Breast epithelium (tissue), 4 donors: ENCODE data around the gene CNTN5. TPM values are rescaled to one million over a fixed set of nuclear protein-coding genes. Genes with fewer than 3 reads are reported as not detected.

Experiments used
- DNase-seq, 2 donors: peaks; one replicate each; pipeline ENCODE4 v3.0.0-alpha.2; 2019; ENCODE audit warnings: low spot score in 2 of 2
- H3K27ac ChIP-seq, 2 donors: fragments of 200-600 bp; sonication (generic) in 1 of 2; one replicate each; pipeline ENCODE4 v1.5.1; 2016 to 2019; ENCODE audit warnings: mild to moderate bottlenecking in 1 of 2
- H3K27me3 ChIP-seq, 2 donors: fragments of 200-600 bp; sonication (generic) in 1 of 2; one replicate each; pipeline versions ENCODE4 v1.5.1 to v1.6.0; 2017 to 2019; ENCODE audit warnings: control low read depth in 1 of 2, mild to moderate bottlenecking in 1 of 2
- H3K36me3 ChIP-seq: fragments of 200-600 bp; one replicate; pipeline ENCODE4 v1.5.1; 2019
- H3K4me1 ChIP-seq, 2 donors: fragments of 200-600 bp; sonication (generic); one replicate each; pipeline ENCODE4 v1.5.1; 2016 to 2019; ENCODE audit warnings: control low read depth in 1 of 2
- H3K4me3 ChIP-seq, 3 donors: fragments of 200-600 bp; sonication (generic); 1 replicate in 2 of 3; 2 replicates in 1 of 3; pipeline ENCODE4 v1.5.1; 2016 to 2019; ENCODE audit warnings: mild to moderate bottlenecking in 3 of 3, moderate library complexity in 2 of 3
- H3K9me3 ChIP-seq, 2 donors: fragments of 200-600 bp; sonication (generic) in 1 of 2; one replicate each; pipeline ENCODE4 v1.5.1; 2016 to 2019; ENCODE audit warnings: control low read depth in 1 of 2
- CTCF ChIP-seq, 3 donors: fragments of 450-650 bp; IDR thresholded peaks; one replicate each; pipeline ENCODE4 v1.5.1; 2016 to 2017; ENCODE audit warnings: antibody characterized with exemption in 3 of 3, mild to moderate bottlenecking in 3 of 3, moderate library complexity in 3 of 3
- POLR2A ChIP-seq: fragments of 450-650 bp; IDR thresholded peaks from one replicate; pipeline ENCODE4 v1.6.1; 2016; ENCODE audit warnings: antibody characterized with exemption, mild to moderate bottlenecking, moderate library complexity
- POLR2AphosphoS5 ChIP-seq, 3 donors: sonication (generic); formaldehyde crosslinking; IDR thresholded peaks; one replicate each; pipeline ENCODE4 v1.6.1; 2017; ENCODE audit warnings: antibody characterized with exemption in 3 of 3
- intact Hi-C: fragments of 100-400 bp; cut with DNase I; formaldehyde crosslinking; loops from one replicate; pipeline ENCODE4 v1.15.1; 2023; ENCODE audit warnings: low total_unique reads
- total RNA-seq, 3 donors: library from RNA; depleted of rRNA; stranded (reverse); fragments of >200 nt; gene quantifications; one replicate each; pipeline ENCODE4 v1.1.0, GENCODE V29; 2016

Gene CNTN5
- total RNA-seq, 3 donors from 2014 or later: not detected

DNA sequence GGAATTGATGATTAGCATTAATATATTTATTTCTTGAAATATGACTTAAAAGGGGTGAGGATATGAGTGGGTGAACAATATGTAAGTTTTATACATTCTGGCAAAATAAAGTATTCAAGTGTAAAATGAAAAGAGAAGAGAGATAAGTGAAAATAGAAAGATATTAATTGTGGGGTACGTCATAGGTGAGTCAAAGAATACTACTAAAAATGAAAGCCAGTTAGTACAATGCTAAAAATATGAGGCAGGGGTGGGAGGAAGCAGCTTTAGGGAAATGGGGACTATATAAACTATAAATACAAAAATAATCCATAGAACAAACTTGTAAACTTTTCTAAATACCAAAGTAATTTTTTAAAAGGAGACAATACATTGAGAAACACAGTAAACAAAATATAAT is 661.4 kb downstream of the CNTN5 start:
- no peaks in the 10 kb centered on the region for H3K27me3 ChIP-seq
- no peaks in the 10 kb centered on the region for H3K36me3 ChIP-seq
- no peak overlapping the region for H3K4me3 ChIP-seq
- no peaks in the 10 kb centered on the region for H3K9me3 ChIP-seq
- DNase-seq: no peak
- no peaks in the 10 kb centered on the region for H3K4me1 ChIP-seq
- TF ChIP-seq POLR2AphosphoS5 (IDR thresholded peaks at IDR 0.05) (no peak), CTCF (IDR thresholded peaks at IDR 0.05) (no peak), POLR2A (no peak)
- intact Hi-C loops: no loop called here
- H3K27ac ChIP-seq: no peak overlapping the region

GRCh38 chr11:99682646-99683045 is 661.9 kb downstream of the CNTN5 start:
- TF ChIP-seq POLR2AphosphoS5 (IDR thresholded peaks at IDR 0.05) (no peak), CTCF (IDR thresholded peaks at IDR 0.05) (no peak), POLR2A (no peak)
- Histone ChIP-seq H3K27ac (no peak overlapping the region), H3K27me3 (no peaks in the 10 kb centered on the region), H3K4me3 (no peak overlapping the region), H3K9me3 (no peaks in the 10 kb centered on the region), H3K4me1 (no peaks in the 10 kb centered on the region), H3K36me3 (no peaks in the 10 kb centered on the region)
- no peak for DNase-seq
- intact Hi-C loops: no loop called here

DNA sequence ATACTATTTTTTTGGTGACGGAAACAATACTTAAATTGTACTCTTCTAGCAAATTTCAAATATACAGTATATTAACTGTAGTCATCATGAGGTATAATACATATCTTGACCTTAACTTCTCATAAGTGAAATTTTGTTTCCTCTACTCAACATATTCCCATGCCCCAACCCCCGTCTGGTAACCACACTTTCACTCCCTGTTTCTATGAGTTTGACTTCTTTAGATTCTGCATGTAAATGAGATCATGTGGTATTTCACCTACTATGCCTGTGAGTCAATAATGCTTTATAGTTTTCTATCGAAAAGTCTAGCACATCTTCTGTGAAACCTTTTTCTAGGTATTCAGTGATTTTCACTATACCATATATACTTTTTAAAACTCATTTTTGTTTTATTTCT is 663.2 kb downstream of the CNTN5 start:
- no peaks in the 10 kb centered on the region for H3K4me1 ChIP-seq
- TF ChIP-seq POLR2A (no peak), CTCF (IDR thresholded peaks at IDR 0.05) (no peak), POLR2AphosphoS5 (IDR thresholded peaks at IDR 0.05) (no peak)

GRCh38 chr11:99686838-99687237 is 666.1 kb downstream of the CNTN5 start:
- no peak for DNase-seq
- H3K27me3 ChIP-seq: no peaks in the 10 kb centered on the region
- no peak overlapping the region for H3K4me3 ChIP-seq
- no peaks in the 10 kb centered on the region for H3K36me3 ChIP-seq
- H3K9me3 ChIP-seq: no peaks in the 10 kb centered on the region
- H3K4me1 ChIP-seq: no peaks in the 10 kb centered on the region
- intact Hi-C loops: no loop called here
- H3K27ac ChIP-seq: no peak overlapping the region
- TF ChIP-seq POLR2AphosphoS5 (IDR thresholded peaks at IDR 0.05): no peak
- TF ChIP-seq CTCF (IDR thresholded peaks at IDR 0.05): no peak
- TF ChIP-seq POLR2A: no peak

More for the DNA sequence above, 663.2 kb downstream of the CNTN5 start:
- no peak for DNase-seq
- intact Hi-C loops: no loop called here
- Histone ChIP-seq H3K4me3 (no peak overlapping the region), H3K36me3 (no peaks in the 10 kb centered on the region), H3K27ac (no peak overlapping the region), H3K9me3 (no peaks in the 10 kb centered on the region), H3K27me3 (no peaks in the 10 kb centered on the region)

- intact Hi-C loops: no loop called here
- H3K9me3 ChIP-seq: no peaks in the 10 kb centered on the region
- H3K4me1 ChIP-seq: no peaks in the 10 kb centered on the region
- no peaks in the 10 kb centered on the region for H3K27me3 ChIP-seq
- no peak for DNase-seq
- TF ChIP-seq CTCF (IDR thresholded peaks at IDR 0.05) (no peak), POLR2AphosphoS5 (IDR thresholded peaks at IDR 0.05) (no peak), POLR2A (no peak)
- H3K4me3 ChIP-seq: no peak overlapping the region
- H3K36me3 ChIP-seq: no peaks in the 10 kb centered on the region
- H3K27ac ChIP-seq: no peak overlapping the region
Measured at GRCh38 chr11:99687320-99687719, 666.6 kb downstream of the CNTN5 start.
